HT-29 (cell line): ENCODE data around the gene ANK3. TPM values are rescaled to one million over a fixed set of nuclear protein-coding genes. Genes with fewer than 3 reads are reported as not detected.

Experiments
- DNase-seq: peaks from one replicate; pipeline ENCODE4 v3.0.0-alpha.2; 2015; ENCODE audit warnings: low spot score
- small RNA-seq: library from RNA; depleted of rRNA; stranded (forward); fragments of <200 nt; gene quantifications from one replicate; pipeline ENCODE3, GENCODE V24; 2014
- total RNA-seq: library from RNA; depleted of rRNA; stranded (reverse); fragments of >200 nt; shearing (Covaris generic); gene quantifications from 2 replicates; pipeline ENCODE4 v1.2.3, GENCODE V29; 2014

Gene ANK3
- total RNA-seq, 1 experiment from 2014 or later = 11.5 TPM

GRCh38 chr10:59991117-59991516, 398.6 kb downstream of the ANK3 start:
- no peak for DNase-seq

GRCh38 chr10:59985639-59986038, 404.0 kb downstream of the ANK3 start:
- DNase-seq = no peak

- DNase-seq = no peak
Measured at GRCh38 chr10:59984415-59984814, 405.3 kb downstream of the ANK3 start.

- no peak for DNase-seq
Measured at GRCh38 chr10:59980356-59980755, 409.3 kb downstream of the ANK3 start.

GRCh38 chr10:59977486-59977885, 412.2 kb downstream of the ANK3 start:
- no peak for DNase-seq

- DNase-seq = no peak
Measured at GRCh38 chr10:59976909-59977308, 412.8 kb downstream of the ANK3 start.

Small RNA genes within 50 kb of the gene (small RNA-seq; reads per million reads assigned to genes)
- gene RF00019 = not detected
